Neural cell (in vitro differentiated cells): ENCODE data around the gene ANKRD7. TPM values are rescaled to one million over a fixed set of nuclear protein-coding genes. Genes with fewer than 3 reads are reported as not detected.

Experiments
- H2AFZ ChIP-seq: fragments of 200-600, 300-800 bp; sonication (generic), shearing (Covaris generic); 2 replicates; pipeline ENCODE4 v1.6.0; 2014; ENCODE audit warnings: low read depth, mild to moderate bottlenecking, antibody characterized with exemption, low read length, moderate library complexity
- H3F3A ChIP-seq: fragments of 200-600 bp; shearing (Covaris generic); 2 replicates; pipeline ENCODE4 v1.6.1; 2016; ENCODE audit warnings: mild to moderate bottlenecking, moderate library complexity, mixed read lengths, antibody characterized with exemption, low read length; ENCODE audit not compliant: insufficient read depth, poor library complexity, severe bottlenecking
- H3K27ac ChIP-seq: fragments of 200-600, 300-800 bp; sonication (generic), shearing (Covaris generic); 2 replicates; pipeline ENCODE4 v1.5.1; 2014; ENCODE audit warnings: mild to moderate bottlenecking, low read length, moderate library complexity
- H3K27me3 ChIP-seq: fragments of 300-800, 200-600 bp; sonication (generic), shearing (Covaris generic); 2 replicates; pipeline ENCODE4 v1.6.0; 2014; ENCODE audit warnings: mild to moderate bottlenecking, low read depth, low read length, moderate library complexity; ENCODE audit not compliant: insufficient read depth
- H3K36me3 ChIP-seq: fragments of 300-800, 200-600 bp; sonication (generic), shearing (Covaris generic); 2 replicates; pipeline ENCODE4 v1.5.1; 2014; ENCODE audit warnings: mild to moderate bottlenecking, antibody characterized with exemption, low read length, moderate library complexity; ENCODE audit not compliant: insufficient read depth
- H3K4me2 ChIP-seq: fragments of 300-800, 200-600 bp; sonication (generic), shearing (Covaris generic); 2 replicates; pipeline ENCODE4 v1.6.0; 2014; ENCODE audit warnings: mild to moderate bottlenecking, low read length
- H3K4me3 ChIP-seq: fragments of 300-800, 200-600 bp; sonication (generic), shearing (Covaris generic); 2 replicates; pipeline ENCODE4 v1.5.1; 2014; ENCODE audit warnings: mild to moderate bottlenecking, low read length, moderate library complexity
- H3K79me2 ChIP-seq: fragments of 200-600 bp; shearing (Covaris generic); replicated peaks from 2 replicates; pipeline ENCODE4 v1.6.0; 2014; ENCODE audit warnings: mild to moderate bottlenecking, low read length, moderate library complexity; ENCODE audit not compliant: insufficient read depth
- H3K9ac ChIP-seq: fragments of 300-800, 200-600 bp; sonication (generic), shearing (Covaris generic); 2 replicates; pipeline ENCODE4 v1.6.1; 2016; ENCODE audit warnings: mild to moderate bottlenecking, low read length, mixed read lengths
- H3K9me2 ChIP-seq: fragments of 200-600 bp; shearing (Covaris generic); 2 replicates; pipeline ENCODE4 v1.6.1; 2016; ENCODE audit warnings: mild to moderate bottlenecking, low read length, mixed read lengths; ENCODE audit not compliant: insufficient read depth
- H3K9me3 ChIP-seq: fragments of 200-600, 300-800 bp; sonication (generic), shearing (Covaris generic); 2 replicates; pipeline ENCODE4 v1.6.1; 2016; ENCODE audit warnings: mild to moderate bottlenecking, mixed run types, low read length, moderate library complexity, mixed read lengths
- H4K20me1 ChIP-seq: fragments of 200-600 bp; shearing (Covaris generic); 2 replicates; pipeline ENCODE4 v1.6.1; 2016; ENCODE audit warnings: mild to moderate bottlenecking, mixed run types; ENCODE audit not compliant: insufficient read depth
- EP300 ChIP-seq: fragments of 450-650 bp; conservative IDR thresholded peaks from 2 replicates; pipeline ENCODE4 v1.6.1; 2014; ENCODE audit warnings: antibody characterized with exemption, mild to moderate bottlenecking, moderate library complexity; ENCODE audit not compliant: poor library complexity, severe bottlenecking
- EZH2 ChIP-seq: fragments of 200-600, 300-800 bp; shearing (Covaris generic), sonication (generic); IDR thresholded peaks from 2 replicates; pipeline ENCODE4 v1.6.1; 2014; ENCODE audit warnings: antibody characterized with exemption, low read length, borderline replicate concordance, mild to moderate bottlenecking; ENCODE audit not compliant: insufficient read depth, poor library complexity, severe bottlenecking
- MXI1 ChIP-seq: fragments of 450-650 bp; conservative IDR thresholded peaks from 2 replicates; pipeline ENCODE4 v1.6.1; 2014; ENCODE audit warnings: antibody characterized with exemption, mild to moderate bottlenecking; ENCODE audit not compliant: poor library complexity, severe bottlenecking
- POLR2AphosphoS5 ChIP-seq: IDR thresholded peaks from 2 replicates; pipeline ENCODE4 v1.6.1; 2012
- RAD21 ChIP-seq: fragments of 450-650 bp; conservative IDR thresholded peaks from 2 replicates; pipeline ENCODE4 v1.6.1; 2014; ENCODE audit warnings: antibody characterized with exemption, mild to moderate bottlenecking, moderate library complexity
- SMC3 ChIP-seq: fragments of 450-650 bp; conservative IDR thresholded peaks from 2 replicates; pipeline ENCODE4 v1.6.1; 2014; ENCODE audit warnings: antibody characterized with exemption, mild to moderate bottlenecking, moderate library complexity; ENCODE audit not compliant: poor library complexity
- TAF1 ChIP-seq: IDR thresholded peaks from 2 replicates; pipeline ENCODE4 v1.6.1; 2012; ENCODE audit warnings: low read depth
- polyA minus RNA-seq: library from RNA; depleted of rRNA, polyadenylated mRNA; stranded (reverse); fragments of >200 nt; gene quantifications from 2 replicates; pipeline ENCODE4 v1.2.3, GENCODE V29; 2014
- polyA plus RNA-seq: library from polyadenylated mRNA; depleted of rRNA; stranded (reverse); fragments of >200 nt; gene quantifications from 2 replicates; pipeline ENCODE4 v1.2.3, GENCODE V29; 2014
- TF ChIP-seq, protein P1 (sequence below): IDR thresholded peaks from 2 replicates; pipeline ENCODE4 v1.6.1; 2012; ENCODE audit warnings: borderline replicate concordance
- TF ChIP-seq, protein P2 (sequence below): fragments of 450-650 bp; IDR thresholded peaks from 2 replicates; pipeline ENCODE4 v1.5.1; 2014; ENCODE audit warnings: antibody characterized with exemption, mild to moderate bottlenecking, moderate library complexity; ENCODE audit not compliant: poor library complexity, severe bottlenecking

The ANKRD7 gene, protein sequence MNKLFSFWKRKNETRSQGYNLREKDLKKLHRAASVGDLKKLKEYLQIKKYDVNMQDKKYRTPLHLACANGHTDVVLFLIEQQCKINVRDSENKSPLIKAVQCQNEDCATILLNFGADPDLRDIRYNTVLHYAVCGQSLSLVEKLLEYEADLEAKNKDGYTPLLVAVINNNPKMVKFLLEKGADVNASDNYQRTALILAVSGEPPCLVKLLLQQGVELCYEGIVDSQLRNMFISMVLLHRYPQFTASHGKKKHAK
- polyA plus RNA-seq (not detected in 2 replicates), polyA minus RNA-seq (not detected in 2 replicates)

DNA sequence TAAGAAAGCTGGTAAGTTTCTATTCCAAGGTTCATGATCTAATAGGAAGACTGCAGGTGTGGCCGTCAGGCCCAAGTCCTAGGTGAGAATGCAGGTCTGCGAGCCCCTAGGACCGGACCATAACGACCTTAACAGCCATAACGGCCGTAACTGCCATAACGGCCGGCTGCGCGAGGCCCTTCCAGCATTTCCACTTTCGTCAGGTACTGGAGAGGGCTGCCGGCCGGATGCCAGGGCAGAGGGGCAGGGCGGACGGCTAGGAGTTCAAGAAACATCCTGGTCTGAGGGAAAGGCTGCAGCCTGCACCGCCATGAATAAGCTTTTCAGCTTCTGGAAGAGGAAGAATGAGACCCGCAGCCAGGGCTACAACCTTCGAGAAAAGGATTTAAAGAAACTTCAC lies at the start of gene ANKRD7:
TSS of gene ANKRD7 (plus strand) at position 184 of the 400 bp plus-strand sequence. CDS start at position 311, 127 bp downstream.
- no peaks in the 10 kb centered on the region for H4K20me1 ChIP-seq
- H3K4me3 ChIP-seq: no peak within 1 kb of the TSS
- no peak within 1 kb of the TSS for H3K27ac ChIP-seq
- H3K27me3 ChIP-seq: no peaks in the 10 kb centered on the region
- H3K9ac ChIP-seq: no peak within 1 kb of the TSS
- H3K4me2 ChIP-seq: no peak within 1 kb of the TSS
- H3K9me3 ChIP-seq: no peaks in the 10 kb centered on the region
- H3K36me3 ChIP-seq: no peaks in the 10 kb centered on the region
- TF ChIP-seq, protein P1, sequence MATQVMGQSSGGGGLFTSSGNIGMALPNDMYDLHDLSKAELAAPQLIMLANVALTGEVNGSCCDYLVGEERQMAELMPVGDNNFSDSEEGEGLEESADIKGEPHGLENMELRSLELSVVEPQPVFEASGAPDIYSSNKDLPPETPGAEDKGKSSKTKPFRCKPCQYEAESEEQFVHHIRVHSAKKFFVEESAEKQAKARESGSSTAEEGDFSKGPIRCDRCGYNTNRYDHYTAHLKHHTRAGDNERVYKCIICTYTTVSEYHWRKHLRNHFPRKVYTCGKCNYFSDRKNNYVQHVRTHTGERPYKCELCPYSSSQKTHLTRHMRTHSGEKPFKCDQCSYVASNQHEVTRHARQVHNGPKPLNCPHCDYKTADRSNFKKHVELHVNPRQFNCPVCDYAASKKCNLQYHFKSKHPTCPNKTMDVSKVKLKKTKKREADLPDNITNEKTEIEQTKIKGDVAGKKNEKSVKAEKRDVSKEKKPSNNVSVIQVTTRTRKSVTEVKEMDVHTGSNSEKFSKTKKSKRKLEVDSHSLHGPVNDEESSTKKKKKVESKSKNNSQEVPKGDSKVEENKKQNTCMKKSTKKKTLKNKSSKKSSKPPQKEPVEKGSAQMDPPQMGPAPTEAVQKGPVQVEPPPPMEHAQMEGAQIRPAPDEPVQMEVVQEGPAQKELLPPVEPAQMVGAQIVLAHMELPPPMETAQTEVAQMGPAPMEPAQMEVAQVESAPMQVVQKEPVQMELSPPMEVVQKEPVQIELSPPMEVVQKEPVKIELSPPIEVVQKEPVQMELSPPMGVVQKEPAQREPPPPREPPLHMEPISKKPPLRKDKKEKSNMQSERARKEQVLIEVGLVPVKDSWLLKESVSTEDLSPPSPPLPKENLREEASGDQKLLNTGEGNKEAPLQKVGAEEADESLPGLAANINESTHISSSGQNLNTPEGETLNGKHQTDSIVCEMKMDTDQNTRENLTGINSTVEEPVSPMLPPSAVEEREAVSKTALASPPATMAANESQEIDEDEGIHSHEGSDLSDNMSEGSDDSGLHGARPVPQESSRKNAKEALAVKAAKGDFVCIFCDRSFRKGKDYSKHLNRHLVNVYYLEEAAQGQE: no peak
- TF ChIP-seq RAD21: no peak
- no peak for TF ChIP-seq POLR2AphosphoS5
- TF ChIP-seq, protein P2, sequence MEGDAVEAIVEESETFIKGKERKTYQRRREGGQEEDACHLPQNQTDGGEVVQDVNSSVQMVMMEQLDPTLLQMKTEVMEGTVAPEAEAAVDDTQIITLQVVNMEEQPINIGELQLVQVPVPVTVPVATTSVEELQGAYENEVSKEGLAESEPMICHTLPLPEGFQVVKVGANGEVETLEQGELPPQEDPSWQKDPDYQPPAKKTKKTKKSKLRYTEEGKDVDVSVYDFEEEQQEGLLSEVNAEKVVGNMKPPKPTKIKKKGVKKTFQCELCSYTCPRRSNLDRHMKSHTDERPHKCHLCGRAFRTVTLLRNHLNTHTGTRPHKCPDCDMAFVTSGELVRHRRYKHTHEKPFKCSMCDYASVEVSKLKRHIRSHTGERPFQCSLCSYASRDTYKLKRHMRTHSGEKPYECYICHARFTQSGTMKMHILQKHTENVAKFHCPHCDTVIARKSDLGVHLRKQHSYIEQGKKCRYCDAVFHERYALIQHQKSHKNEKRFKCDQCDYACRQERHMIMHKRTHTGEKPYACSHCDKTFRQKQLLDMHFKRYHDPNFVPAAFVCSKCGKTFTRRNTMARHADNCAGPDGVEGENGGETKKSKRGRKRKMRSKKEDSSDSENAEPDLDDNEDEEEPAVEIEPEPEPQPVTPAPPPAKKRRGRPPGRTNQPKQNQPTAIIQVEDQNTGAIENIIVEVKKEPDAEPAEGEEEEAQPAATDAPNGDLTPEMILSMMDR: no peak
- no peaks in the 10 kb centered on the region for H3F3A ChIP-seq
- H2AFZ ChIP-seq: no peak within 1 kb of the TSS
- no peaks in the 10 kb centered on the region for H3K9me2 ChIP-seq
- H3K79me2 ChIP-seq: no peaks in the 10 kb centered on the region

DNA sequence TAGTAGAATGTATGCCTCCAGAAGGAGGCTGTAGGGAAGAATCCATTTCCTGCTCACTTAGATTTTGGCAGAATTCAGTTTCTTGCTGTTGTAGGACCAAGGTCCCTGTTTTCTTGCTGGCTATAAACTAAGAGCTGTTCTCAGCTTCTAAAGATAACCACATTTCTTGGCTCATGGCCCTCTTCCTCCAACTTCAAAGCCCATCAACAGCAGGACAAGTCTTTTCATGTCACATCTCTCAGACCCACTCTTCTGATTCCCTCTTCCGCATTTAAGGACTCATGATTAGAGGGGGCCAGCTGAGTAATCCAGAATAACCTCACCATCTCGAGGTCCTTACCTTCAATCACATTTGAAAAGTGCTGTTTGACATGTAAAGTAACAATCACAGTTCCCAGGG lies 48.8 kb upstream of the ANKRD7 start:
- Histone ChIP-seq H3K4me3 (no peak overlapping the region), H3F3A (no peaks in the 10 kb centered on the region)

DNA sequence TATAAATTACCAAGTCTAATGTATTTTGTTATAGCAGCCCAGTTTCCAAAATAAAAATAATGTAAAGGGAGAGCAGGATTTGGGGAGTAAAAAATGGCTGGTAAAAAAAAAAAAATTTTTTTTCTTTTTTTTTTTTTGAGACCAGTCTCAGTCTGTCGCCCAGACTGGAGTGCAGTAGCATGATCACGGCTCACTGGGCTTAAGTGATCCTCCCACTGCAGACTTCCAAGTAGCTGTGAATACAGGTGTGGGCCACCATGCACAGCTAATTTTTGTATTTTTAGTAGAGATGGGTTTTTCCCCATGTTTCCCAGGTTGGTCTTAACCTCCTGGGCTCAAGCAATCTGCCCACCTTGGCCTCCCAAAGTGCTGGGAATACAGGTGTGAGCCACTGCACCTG lies 45.3 kb upstream of the ANKRD7 start:
- no peak overlapping the region for H2AFZ ChIP-seq
- TF ChIP-seq EZH2: no peak
- no peak for TF ChIP-seq MXI1
- no peak for TF ChIP-seq SMC3
- no peak for TF ChIP-seq POLR2AphosphoS5
- TF ChIP-seq EP300: no peak
- TF ChIP-seq, protein P1: no peak
- TF ChIP-seq TAF1: no peak
- no peak for TF ChIP-seq RAD21
- TF ChIP-seq, protein P2: no peak
- H3K9ac ChIP-seq: no peak overlapping the region
- H3K9me2 ChIP-seq: no peaks in the 10 kb centered on the region
- H3K27me3 ChIP-seq: no peaks in the 10 kb centered on the region
- H3K79me2 ChIP-seq: peaks cover 12% of the 10 kb centered on the region
- no peaks in the 10 kb centered on the region for H3K9me3 ChIP-seq
- H3K27ac ChIP-seq: no peak overlapping the region
- H3K36me3 ChIP-seq: no peaks in the 10 kb centered on the region
- no peaks in the 10 kb centered on the region for H3F3A ChIP-seq
- H3K4me3 ChIP-seq: no peak overlapping the region
- no peak overlapping the region for H3K4me2 ChIP-seq
- H4K20me1 ChIP-seq: no peaks in the 10 kb centered on the region

More for the DNA sequence above, 48.8 kb upstream of the ANKRD7 start:
- H4K20me1 ChIP-seq: no peaks in the 10 kb centered on the region
- H3K36me3 ChIP-seq: no peaks in the 10 kb centered on the region
- no peaks in the 10 kb centered on the region for H3K79me2 ChIP-seq
- TF ChIP-seq SMC3: no peak
- H3K4me2 ChIP-seq: no peak overlapping the region
- H3K27ac ChIP-seq: no peak overlapping the region
- no peak overlapping the region for H3K9ac ChIP-seq
- no peak overlapping the region for H2AFZ ChIP-seq
- no peaks in the 10 kb centered on the region for H3K9me2 ChIP-seq
- H3K9me3 ChIP-seq: no peaks in the 10 kb centered on the region
- no peaks in the 10 kb centered on the region for H3K27me3 ChIP-seq
